ENCODE measurements around the gene DHX29.

The DHX29 gene

DNA sequence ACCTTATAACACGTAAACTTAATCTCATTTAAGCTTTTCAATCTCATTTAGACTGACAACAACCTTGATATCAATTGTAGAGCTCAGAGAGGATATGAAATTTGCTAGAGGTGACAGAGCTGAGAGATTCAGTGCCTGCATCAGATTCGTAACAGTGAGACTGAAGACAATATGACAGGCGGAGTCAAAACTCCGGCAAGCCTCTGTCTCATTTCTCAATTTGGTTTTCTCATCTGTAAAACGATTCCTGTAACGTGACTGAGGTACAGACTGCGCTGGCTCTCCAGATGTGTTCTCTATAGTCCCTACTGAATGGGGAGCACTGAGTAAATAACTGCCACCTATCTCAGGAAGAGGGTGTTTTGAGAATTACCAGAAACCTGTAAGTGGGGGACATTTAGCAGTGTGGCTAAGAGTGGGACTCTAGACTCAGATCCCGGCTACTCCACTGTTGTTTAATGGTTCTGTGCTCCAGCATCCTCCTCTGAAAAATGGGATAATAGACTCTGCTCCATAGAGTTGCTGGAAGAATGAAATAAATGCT lies 77.3 kb downstream of the DHX29 start:
- DNase-seq (ENCODE audit: insufficient read length) (no peak), FAIRE-seq (no peak)
- TF ChIP-seq POLR2AphosphoS5 (IDR thresholded peaks at IDR 0.05; ENCODE audit: low read depth, low read length) (no peak), POLR2A (IDR thresholded peaks at IDR 0.05; ENCODE audit: low read depth, low read length) (no peak), TAF1 (IDR thresholded peaks at IDR 0.05; ENCODE audit: borderline replicate concordance, low read depth, low read length) (no peak)

DNA sequence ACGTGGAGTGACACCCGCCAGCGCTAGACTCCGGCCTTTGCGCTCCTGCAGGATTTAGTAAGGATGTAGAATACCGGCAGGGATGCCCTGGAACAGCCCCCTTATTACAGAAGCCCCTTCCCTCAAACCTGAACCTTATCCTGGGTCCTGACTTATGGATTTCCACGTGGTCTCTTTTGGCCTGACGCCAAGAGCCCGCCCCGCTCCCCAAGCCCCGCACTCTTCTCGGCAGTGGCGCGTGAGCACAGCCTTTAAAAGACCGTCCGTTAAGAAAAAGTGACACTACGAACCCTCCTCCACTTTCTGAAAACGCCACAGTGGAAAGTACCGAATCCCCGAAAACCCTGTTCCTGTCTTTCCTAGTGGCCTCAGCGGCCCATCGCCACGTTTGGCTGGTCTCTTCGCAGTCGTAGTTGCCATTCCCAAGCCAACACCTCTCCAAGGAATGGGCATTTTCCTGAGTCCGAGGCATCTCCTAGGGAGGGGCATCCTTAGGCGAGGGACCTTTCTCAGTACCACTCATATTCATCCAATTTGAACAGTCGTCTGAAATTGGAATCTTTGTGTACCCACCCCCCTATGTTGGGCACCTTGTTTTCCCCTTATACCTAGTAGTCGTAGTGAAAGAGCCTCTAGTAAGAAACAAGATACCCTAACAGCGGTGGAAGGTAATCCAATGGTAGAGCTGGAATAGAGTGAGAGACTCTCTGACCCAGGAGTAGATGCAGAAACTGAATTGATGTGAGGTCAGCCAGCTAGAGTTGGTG lies 79.6 kb downstream of the DHX29 start:
- TF ChIP-seq POLR2A (IDR thresholded peaks at IDR 0.05; ENCODE audit: low read depth, low read length) (no peak), TAF1 (IDR thresholded peaks at IDR 0.05; ENCODE audit: borderline replicate concordance, low read depth, low read length) (no peak), POLR2AphosphoS5 (IDR thresholded peaks at IDR 0.05; ENCODE audit: low read depth, low read length) (no peak)
- DNase-seq (ENCODE audit: insufficient read length) (no peak), FAIRE-seq (no peak)

DNA sequence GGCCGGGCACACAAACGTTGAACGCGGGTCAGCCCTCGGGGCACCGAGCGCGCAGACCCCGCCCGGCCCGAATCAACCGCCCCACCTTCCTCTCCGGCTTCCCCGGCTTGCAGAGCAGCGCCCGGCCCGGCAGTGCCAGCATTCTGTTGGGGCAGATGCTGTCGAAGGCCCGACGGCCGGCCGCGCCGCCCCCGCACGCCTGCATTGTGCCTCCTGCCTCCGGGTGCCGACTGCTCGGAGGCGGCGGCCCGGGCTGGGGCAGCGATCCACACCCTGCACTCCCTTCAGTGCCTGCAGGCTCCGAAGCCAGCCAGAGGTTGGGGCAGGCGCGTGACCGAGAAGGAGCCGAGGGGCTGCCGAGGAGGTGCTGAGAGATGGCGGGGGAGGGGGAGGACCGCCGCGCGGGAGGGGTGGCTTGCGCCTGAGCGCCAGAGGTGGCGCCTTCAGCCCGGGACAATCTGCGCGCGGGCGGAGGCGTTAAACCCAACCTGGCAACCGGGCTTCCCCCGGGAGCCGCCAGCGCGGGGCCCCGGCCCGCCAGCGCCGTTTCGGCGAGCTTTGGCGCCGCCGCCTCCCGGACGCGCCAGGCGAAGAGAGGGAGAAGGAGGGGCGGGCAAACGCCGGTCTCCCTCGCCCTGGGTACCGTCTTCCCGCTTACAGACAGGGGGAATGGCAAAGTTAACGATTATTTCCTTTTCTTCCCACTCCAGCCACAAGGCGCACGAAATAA lies 80.4 kb downstream of the DHX29 start, which contains the start of gene MCIDAS:
Gene MCIDAS, minus strand, starts transcription at position 382 of the 730 bp plus-strand sequence. Its CDS starts 177 bp downstream, at position 205.
- TF ChIP-seq TAF1 (IDR thresholded peaks at IDR 0.05; ENCODE audit: borderline replicate concordance, low read depth, low read length) (no peak), POLR2A (IDR thresholded peaks at IDR 0.05; ENCODE audit: low read depth, low read length) (no peak), POLR2AphosphoS5 (IDR thresholded peaks at IDR 0.05; ENCODE audit: low read depth, low read length) (no peak)
- no peak for FAIRE-seq
- no peak for DNase-seq (ENCODE audit: insufficient read length)

DNA sequence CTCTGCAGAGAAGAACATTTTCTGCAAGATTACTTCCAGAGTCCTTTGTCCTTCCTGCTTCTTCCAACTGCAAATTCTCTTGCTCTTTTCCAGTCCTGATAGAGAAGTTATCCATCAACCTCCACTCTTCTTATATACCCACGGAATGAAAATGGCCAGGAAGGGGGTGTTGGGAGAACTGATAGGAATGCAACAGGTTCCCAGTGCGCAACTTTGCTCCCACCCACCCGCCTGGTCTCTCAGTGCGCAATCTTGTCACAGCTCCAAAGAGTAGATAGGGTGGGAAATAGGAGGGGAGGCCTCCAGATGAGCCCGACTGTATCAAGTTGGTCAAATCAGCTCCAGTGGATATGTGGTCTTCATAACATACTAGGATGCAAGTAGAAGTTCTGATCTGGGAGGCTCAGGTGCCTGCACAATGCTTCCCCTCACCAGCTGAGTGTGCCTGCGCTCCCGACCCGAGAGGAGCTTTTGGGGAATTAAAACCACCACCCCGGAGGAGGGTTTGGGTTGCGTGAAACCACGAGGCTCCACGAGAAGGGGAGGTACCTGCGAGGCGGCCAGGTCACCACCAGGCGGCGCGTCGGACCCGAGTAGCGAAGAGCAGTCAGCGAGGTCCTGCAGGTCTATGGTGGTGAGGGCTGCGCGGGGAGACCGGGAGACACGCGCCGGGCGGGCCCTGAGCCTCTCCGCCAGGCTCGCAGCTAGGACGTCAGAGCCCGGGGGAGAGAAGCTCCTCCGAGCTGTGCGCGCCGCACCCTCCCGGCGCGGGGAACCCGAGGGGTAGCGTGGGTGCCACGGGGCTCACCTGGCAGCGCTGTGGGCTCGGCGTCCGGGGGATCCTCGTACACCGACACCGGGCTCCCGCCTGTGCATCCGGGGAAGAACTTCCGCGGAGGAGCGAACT lies 81.2 kb downstream of the DHX29 start:
- no peak for FAIRE-seq
- TF ChIP-seq POLR2AphosphoS5 (IDR thresholded peaks at IDR 0.05; ENCODE audit: low read depth, low read length) (no peak), TAF1 (IDR thresholded peaks at IDR 0.05; ENCODE audit: borderline replicate concordance, low read depth, low read length) (no peak), POLR2A (IDR thresholded peaks at IDR 0.05; ENCODE audit: low read depth, low read length) (no peak)

DNA sequence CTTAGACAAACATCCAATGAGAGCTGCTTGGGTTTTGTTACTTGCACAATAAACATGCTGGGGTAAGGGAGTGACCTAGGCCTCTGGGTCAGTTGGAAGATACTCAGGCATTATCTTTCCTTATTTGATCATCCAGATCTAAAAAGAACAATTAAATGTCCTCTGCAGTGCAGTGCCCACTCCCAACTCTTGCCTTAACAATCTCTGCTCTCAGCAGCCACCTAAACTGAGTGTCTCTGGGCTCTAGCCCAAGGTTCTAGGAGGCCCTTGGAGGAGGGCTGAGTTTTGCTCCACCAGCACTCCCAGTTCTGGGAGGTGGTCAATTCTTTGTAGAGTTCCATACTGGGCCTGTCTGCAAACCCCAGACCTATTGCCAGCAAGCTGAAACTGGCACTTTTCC lies 82.1 kb downstream of the DHX29 start:
- TF ChIP-seq TAF1 (IDR thresholded peaks at IDR 0.05; ENCODE audit: borderline replicate concordance, low read depth, low read length) = no peak
- TF ChIP-seq POLR2AphosphoS5 (IDR thresholded peaks at IDR 0.05; ENCODE audit: low read depth, low read length) = no peak
- no peak for TF ChIP-seq POLR2A (IDR thresholded peaks at IDR 0.05; ENCODE audit: low read depth, low read length)
- FAIRE-seq = no peak
- DNase-seq (ENCODE audit: insufficient read length) = no peak

More for the DNA sequence above, 81.2 kb downstream of the DHX29 start:
- DNase-seq (ENCODE audit: insufficient read length) = no peak

DNA sequence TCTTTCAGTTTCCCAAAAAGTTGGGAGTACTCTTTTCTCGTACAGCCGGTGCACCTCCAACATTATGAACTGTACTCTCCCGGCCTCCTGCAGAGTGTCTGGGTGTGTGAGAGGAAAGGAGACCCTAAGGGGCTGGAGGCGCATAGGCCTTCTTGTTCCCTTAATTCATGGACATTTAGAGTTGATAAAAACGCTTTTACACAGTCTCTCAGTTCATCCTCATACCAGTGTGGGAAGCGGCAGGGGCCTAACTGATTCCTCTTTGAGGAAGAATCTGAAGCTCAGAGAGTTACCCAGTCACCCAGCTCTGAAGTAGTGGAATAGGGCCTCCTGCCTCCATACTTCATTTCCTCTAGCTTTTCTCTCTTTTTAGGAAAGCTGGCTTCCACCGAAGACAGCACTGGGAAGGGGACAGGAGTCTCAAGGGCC lies 83.7 kb downstream of the DHX29 start:
- FAIRE-seq (no peak), DNase-seq (ENCODE audit: insufficient read length) (no peak)
- TF ChIP-seq POLR2A (IDR thresholded peaks at IDR 0.05; ENCODE audit: low read depth, low read length) (no peak), TAF1 (IDR thresholded peaks at IDR 0.05; ENCODE audit: borderline replicate concordance, low read depth, low read length) (no peak), POLR2AphosphoS5 (IDR thresholded peaks at IDR 0.05; ENCODE audit: low read depth, low read length) (no peak)

DNA sequence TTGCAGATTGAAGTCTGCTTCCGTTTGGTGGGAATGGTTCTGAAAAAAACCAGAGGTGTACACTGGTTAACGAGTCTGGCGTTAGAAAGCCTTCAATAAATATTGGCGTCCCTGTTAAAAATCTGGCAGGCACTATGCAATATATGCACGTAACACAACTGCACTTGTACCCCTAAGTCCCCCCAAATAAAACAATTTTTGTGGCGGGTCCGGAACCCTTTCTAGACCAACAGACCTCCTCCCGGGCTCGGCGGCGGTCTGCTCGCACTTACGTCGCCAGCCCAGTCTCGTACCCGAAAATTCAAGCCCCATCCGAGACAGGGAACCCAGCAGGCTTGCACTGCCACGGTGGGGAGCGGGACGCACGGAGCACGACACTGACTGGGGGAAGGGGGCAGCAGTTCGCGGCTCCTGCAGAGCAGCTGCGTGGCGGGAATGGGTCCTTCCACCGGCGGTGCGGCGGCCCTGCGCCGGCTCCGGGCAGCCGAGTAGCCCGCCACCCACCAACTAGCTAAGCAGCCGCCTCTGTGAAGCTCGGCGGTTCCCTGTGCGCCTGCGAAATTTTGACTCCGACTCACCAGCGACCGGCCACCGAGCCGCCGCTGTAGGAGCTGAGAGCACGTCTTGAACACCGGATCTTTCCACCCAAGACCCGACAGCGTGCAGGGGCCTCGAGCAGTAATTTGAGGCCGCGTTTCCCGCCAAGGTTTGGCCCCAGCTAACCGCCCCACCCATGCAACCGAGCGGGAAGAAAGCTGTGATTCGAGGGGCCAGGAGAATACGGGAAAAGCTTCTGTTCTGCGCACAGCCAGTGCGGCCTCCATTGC lies 84.3 kb downstream of the DHX29 start:
- FAIRE-seq = no peak
- TF ChIP-seq TAF1 (IDR thresholded peaks at IDR 0.05; ENCODE audit: borderline replicate concordance, low read depth, low read length) (no peak), POLR2A (IDR thresholded peaks at IDR 0.05; ENCODE audit: low read depth, low read length) (no peak), POLR2AphosphoS5 (IDR thresholded peaks at IDR 0.05; ENCODE audit: low read depth, low read length) (no peak)
- no peak for DNase-seq (ENCODE audit: insufficient read length)

DNA sequence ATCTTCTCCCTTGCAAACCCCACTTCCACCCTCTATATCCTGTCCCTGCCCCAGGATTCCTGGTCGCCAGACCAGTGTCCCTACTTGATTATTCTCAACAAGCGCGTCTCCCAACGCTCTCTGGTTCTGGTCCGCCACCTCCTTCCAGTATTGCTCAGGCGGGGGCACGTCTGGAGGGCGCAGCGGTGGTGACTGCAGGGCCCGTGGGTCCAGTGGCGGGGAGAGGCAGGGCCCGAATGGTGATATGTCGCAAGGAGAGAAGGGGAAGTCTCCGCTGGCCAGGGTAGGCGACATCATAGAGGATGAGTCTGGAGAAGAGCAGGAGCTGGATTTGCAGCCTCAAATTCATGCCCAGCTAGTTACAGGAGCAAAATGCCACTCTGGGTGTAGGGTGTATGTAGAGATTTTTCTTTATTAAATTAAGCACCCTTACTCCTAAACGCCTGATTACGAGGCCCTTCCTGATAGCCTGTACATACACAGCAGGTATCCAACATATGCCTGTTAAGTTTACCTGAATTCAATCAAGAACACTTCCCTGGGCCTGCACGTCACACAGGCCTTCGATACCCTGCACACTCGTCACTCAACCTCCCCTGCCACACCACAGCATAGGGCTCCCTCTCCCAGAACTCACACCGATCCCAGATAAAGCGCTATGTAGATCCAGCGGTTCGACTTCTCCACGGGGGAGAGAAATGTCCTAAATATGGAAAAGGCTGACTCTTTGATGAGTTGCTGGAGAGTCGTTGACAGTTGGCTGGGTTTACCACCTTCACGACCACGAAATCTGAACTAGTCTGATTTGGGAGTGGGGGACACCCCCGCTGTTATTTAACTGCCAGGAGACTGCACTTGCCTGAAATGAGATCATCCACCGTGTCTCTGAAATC lies 85.2 kb downstream of the DHX29 start:
- TF ChIP-seq POLR2A (IDR thresholded peaks at IDR 0.05; ENCODE audit: low read depth, low read length) = no peak
- no peak for TF ChIP-seq POLR2AphosphoS5 (IDR thresholded peaks at IDR 0.05; ENCODE audit: low read depth, low read length)
- TF ChIP-seq TAF1 (IDR thresholded peaks at IDR 0.05; ENCODE audit: borderline replicate concordance, low read depth, low read length) = no peak
- DNase-seq (ENCODE audit: insufficient read length) (no peak), FAIRE-seq (no peak)

DNA sequence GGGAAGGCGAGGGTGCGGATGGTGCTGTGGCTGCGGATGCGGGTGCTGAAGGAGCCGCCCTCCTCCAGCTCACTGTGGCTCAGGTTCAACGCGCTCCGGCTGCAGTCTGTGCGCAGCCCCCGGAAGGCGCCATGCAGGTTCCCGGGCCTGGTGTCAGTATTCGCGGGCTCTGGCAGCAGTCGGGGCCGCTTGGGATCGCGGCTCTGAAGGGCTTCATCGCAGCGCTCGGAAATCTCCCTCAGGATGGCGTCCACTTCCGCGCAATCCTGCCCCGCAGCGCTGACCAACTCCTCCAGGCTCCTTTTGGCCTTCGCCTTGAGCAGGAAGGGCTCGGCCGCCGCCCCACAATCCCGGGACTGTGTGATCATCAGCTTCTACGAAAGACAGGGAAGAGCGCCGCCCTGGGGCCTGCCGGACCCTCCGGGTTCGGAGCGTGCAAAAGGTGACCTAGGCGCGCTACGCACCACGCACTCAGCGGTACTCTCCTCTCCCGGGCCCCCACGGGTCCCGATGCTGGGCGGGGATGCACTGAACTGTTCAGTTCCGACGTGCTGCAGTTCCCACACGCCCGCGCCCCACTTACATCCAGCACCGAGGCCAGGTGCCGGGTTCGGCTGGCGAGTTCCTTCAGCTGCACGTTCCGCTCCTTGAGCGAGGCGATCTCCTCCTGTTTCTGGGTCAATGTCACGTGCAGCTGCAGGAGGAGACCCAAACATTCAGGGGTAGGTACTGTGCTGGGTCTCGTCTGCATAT lies 86.9 kb downstream of the DHX29 start:
- FAIRE-seq (no peak), DNase-seq (ENCODE audit: insufficient read length) (no peak)
- no peak for TF ChIP-seq POLR2A (IDR thresholded peaks at IDR 0.05; ENCODE audit: low read depth, low read length)
- TF ChIP-seq POLR2AphosphoS5 (IDR thresholded peaks at IDR 0.05; ENCODE audit: low read depth, low read length) = no peak
- TF ChIP-seq TAF1 (IDR thresholded peaks at IDR 0.05; ENCODE audit: borderline replicate concordance, low read depth, low read length) = no peak
